Body of pancreas (tissue), 4 donors: ENCODE results near the gene KRT28.

ENCODE experiments used
- CTCF ChIP-seq, 7 experiments: fragments of 450-650 bp in 4 of 7; fragments of 200-600 bp in 3 of 7; sonication (generic) in 3 of 7; IDR thresholded peaks; one replicate each; pipeline ENCODE4 v1.5.1; 2016 to 2019; ENCODE audit warnings: antibody characterized with exemption in 7 of 7
- POLR2A ChIP-seq, 3 donors: fragments of 450-650 bp; IDR thresholded peaks; one replicate each; pipeline ENCODE4 v1.6.1; 2016; ENCODE audit warnings: antibody characterized with exemption in 3 of 3, mild to moderate bottlenecking in 2 of 3

- TF ChIP-seq CTCF (IDR thresholded peaks at IDR 0.05), result no peak
- no peak for TF ChIP-seq POLR2A (IDR thresholded peaks at IDR 0.05)
These were observed 21.8 kb upstream of the KRT28 start for GRCh38 chr17:40821536-40821935.
